Activated T-helper 1 cell treated with anti-CD3 and anti-CD28 coated beads, Interleukin-12 subunit alpha, Interleukin-12 subunit beta, Interleukin-2, Interleukin-4 antibody, amounts not matched to agents 30 ng/mL and 10 ng/mL and 1 ng/mL, durations not matched to agents 14 hours and 24 hours and 36 hours (primary cell): ENCODE results near the gene QRFP. TPM values are rescaled to one million over a fixed set of nuclear protein-coding genes. Genes with fewer than 3 reads are reported as not detected.

ENCODE experiments used
- DNase-seq: peaks from one replicate; pipeline ENCODE4 v3.0.0; 2021; ENCODE audit warnings: low spot score
- H3K27ac Mint-ChIP-seq: one replicate; pipeline ENCODE4 v1.8.0; 2021; ENCODE audit warnings: mild to moderate bottlenecking, mixed read lengths
- H3K27me3 Mint-ChIP-seq: one replicate; pipeline ENCODE4 v1.8.0; 2022; ENCODE audit warnings: mild to moderate bottlenecking, moderate library complexity, mixed read lengths; ENCODE audit not compliant: insufficient read depth
- H3K36me3 Mint-ChIP-seq: one replicate; pipeline ENCODE4 v1.8.0; 2021; ENCODE audit warnings: low read depth, mixed read lengths
- H3K4me1 Mint-ChIP-seq: one replicate; pipeline ENCODE4 v1.8.0; 2021; ENCODE audit warnings: low read depth, mixed read lengths
- H3K4me3 Mint-ChIP-seq: one replicate; pipeline ENCODE4 v1.8.0; 2021; ENCODE audit warnings: mild to moderate bottlenecking, moderate library complexity, mixed read lengths
- H3K9me3 Mint-ChIP-seq: one replicate; pipeline ENCODE4 v1.8.0; 2021; ENCODE audit warnings: mixed read lengths
- intact Hi-C: fragments of 100-400 bp; cut with micrococcal nuclease; formaldehyde crosslinking; loops from one replicate; pipeline ENCODE4 v1.15.1; 2024
- total RNA-seq: library from RNA; stranded (reverse); gene quantifications from 2 replicates; pipeline ENCODE4 v1.2.3, GENCODE V29; 2022

The QRFP gene
- total RNA-seq, 1 donor from 2014 or later, result not detected

GRCh38 chr9:130880599-130881220, 15.9 kb downstream of the QRFP start:
- Mint-ChIP-seq H3K4me3 (no peak overlapping the region), H3K4me1 (no peaks in the 10 kb centered on the region), H3K27ac (no peak overlapping the region), H3K36me3 (peaks cover 8% of the 10 kb centered on the region), H3K27me3 (no peaks in the 10 kb centered on the region), H3K9me3 (no peaks in the 10 kb centered on the region)
- intact Hi-C loops, result no loop called here
- DNase-seq, result no peak

- intact Hi-C loops, result no loop called here
- DNase-seq, result no peak
- H3K4me1 Mint-ChIP-seq, result no peaks in the 10 kb centered on the region
- H3K36me3 Mint-ChIP-seq, result peaks cover 8% of the 10 kb centered on the region
- H3K9me3 Mint-ChIP-seq, result no peaks in the 10 kb centered on the region
- no peak overlapping the region for H3K4me3 Mint-ChIP-seq
- H3K27me3 Mint-ChIP-seq, result no peaks in the 10 kb centered on the region
- H3K27ac Mint-ChIP-seq, result no peak overlapping the region
Measured at GRCh38 chr9:130879863-130880411, 16.7 kb downstream of the QRFP start.

DNA sequence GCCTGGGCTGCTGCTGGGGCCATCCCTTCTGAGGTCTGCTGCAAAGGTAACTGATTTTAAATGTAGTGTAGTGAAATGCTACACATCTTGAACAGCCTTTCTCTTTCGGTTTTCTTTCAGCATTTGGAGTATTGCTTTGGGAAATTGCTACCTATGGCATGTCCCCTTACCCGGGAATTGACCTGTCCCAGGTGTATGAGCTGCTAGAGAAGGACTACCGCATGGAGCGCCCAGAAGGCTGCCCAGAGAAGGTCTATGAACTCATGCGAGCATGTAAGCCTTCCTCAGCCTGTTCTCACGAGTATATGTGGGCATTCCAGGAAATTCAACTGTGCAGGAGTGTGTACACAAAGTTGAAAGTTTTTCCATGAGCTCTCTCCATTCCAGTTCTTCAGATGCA, 18.3 kb downstream of the QRFP start:
- Mint-ChIP-seq H3K36me3 (peaks cover 13% of the 10 kb centered on the region), H3K9me3 (no peaks in the 10 kb centered on the region), H3K27me3 (no peaks in the 10 kb centered on the region), H3K27ac (no peak overlapping the region), H3K4me3 (no peak overlapping the region), H3K4me1 (no peaks in the 10 kb centered on the region)
- no peak for DNase-seq
- intact Hi-C loops, result no loop called here

DNA sequence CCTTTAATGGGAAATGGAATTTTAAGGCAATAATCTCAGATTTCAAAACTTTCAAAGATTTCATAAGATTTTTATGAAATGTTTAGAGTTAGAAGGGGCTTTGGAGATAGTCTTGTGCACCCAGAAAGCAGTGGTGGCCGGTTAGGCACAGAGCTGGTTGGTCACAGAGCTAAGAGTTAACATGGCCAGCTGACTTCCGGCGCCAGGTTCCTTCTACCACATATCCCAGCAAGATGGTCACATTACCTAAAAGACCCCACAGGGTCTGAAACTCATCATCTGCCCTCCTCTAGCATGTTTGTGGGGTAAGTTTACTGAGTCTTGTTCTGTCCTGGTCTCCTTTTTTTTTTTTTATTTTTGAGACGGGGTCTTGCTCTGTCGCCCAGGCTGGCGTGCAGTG, 19.3 kb downstream of the QRFP start:
- no peak overlapping the region for H3K4me3 Mint-ChIP-seq
- no peaks in the 10 kb centered on the region for H3K4me1 Mint-ChIP-seq
- H3K9me3 Mint-ChIP-seq, result no peaks in the 10 kb centered on the region
- intact Hi-C loops, result no loop called here
- no peaks in the 10 kb centered on the region for H3K27me3 Mint-ChIP-seq
- no peak overlapping the region for H3K27ac Mint-ChIP-seq
- peaks cover 14% of the 10 kb centered on the region for H3K36me3 Mint-ChIP-seq
- no peak for DNase-seq

GRCh38 chr9:130874783-130875182, 21.8 kb downstream of the QRFP start:
- no peak for DNase-seq
- Mint-ChIP-seq H3K27me3 (no peaks in the 10 kb centered on the region), H3K9me3 (no peaks in the 10 kb centered on the region), H3K4me3 (no peak overlapping the region), H3K36me3 (peaks cover 16% of the 10 kb centered on the region), H3K27ac (no peak overlapping the region), H3K4me1 (no peaks in the 10 kb centered on the region)
- intact Hi-C loops, result no loop called here

DNA sequence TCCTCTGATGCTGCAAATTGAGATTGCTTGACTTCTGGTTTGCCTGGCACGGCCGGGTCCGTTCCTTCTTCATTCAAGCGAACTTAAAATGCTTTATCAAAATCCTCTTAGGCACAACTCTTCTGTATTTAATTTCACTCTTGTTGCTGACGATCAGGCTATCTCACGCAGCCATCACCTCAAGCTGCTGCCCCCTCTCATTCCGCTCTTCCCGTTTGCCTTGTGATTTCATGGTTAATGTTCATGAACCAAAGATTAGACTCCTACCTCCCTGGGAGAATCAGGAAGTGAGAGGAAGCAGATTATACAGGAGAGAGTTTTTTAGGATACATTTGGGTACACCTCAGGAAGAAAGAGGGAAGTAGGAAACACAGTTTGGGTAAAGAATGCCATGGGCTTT, 22.6 kb downstream of the QRFP start:
- intact Hi-C loops, result no loop called here
- no peaks in the 10 kb centered on the region for H3K9me3 Mint-ChIP-seq

GRCh38 chr9:130872912-130873503, 23.6 kb downstream of the QRFP start:
- Mint-ChIP-seq H3K4me3 (no peak overlapping the region), H3K27ac (no peak overlapping the region), H3K9me3 (no peaks in the 10 kb centered on the region), H3K27me3 (no peaks in the 10 kb centered on the region), H3K4me1 (no peaks in the 10 kb centered on the region), H3K36me3 (peaks cover 10% of the 10 kb centered on the region)
- intact Hi-C loops, result no loop called here
- no peak for DNase-seq

More for the DNA sequence above, 22.6 kb downstream of the QRFP start:
- DNase-seq, result no peak
- Mint-ChIP-seq H3K4me1 (no peaks in the 10 kb centered on the region), H3K4me3 (no peak overlapping the region), H3K27ac (no peak overlapping the region), H3K27me3 (no peaks in the 10 kb centered on the region), H3K36me3 (peaks cover 11% of the 10 kb centered on the region)

- Mint-ChIP-seq H3K9me3 (no peaks in the 10 kb centered on the region), H3K27me3 (no peaks in the 10 kb centered on the region), H3K36me3 (peaks cover 10% of the 10 kb centered on the region), H3K4me3 (no peak overlapping the region), H3K27ac (no peak overlapping the region), H3K4me1 (no peaks in the 10 kb centered on the region)
- no peak for DNase-seq
- intact Hi-C loops, result no loop called here
Measured at GRCh38 chr9:130872508-130872907, 24.1 kb downstream of the QRFP start.

- intact Hi-C loops, result no loop called here
- Mint-ChIP-seq H3K36me3 (peaks cover 10% of the 10 kb centered on the region), H3K9me3 (no peaks in the 10 kb centered on the region), H3K4me3 (no peak overlapping the region), H3K27ac (no peak overlapping the region), H3K4me1 (peaks cover 4% of the 10 kb centered on the region), H3K27me3 (no peaks in the 10 kb centered on the region)
- no peak for DNase-seq
Measured at GRCh38 chr9:130872093-130872492, 24.5 kb downstream of the QRFP start.

GRCh38 chr9:130871395-130872062, 25.1 kb downstream of the QRFP start:
- H3K36me3 Mint-ChIP-seq, result peaks cover 10% of the 10 kb centered on the region
- H3K4me1 Mint-ChIP-seq, result peaks cover 4% of the 10 kb centered on the region
- H3K27me3 Mint-ChIP-seq, result no peaks in the 10 kb centered on the region
- H3K4me3 Mint-ChIP-seq, result no peak overlapping the region
- intact Hi-C loops, result no loop called here
- H3K27ac Mint-ChIP-seq, result no peak overlapping the region
- no peaks in the 10 kb centered on the region for H3K9me3 Mint-ChIP-seq
- DNase-seq, result no peak

DNA sequence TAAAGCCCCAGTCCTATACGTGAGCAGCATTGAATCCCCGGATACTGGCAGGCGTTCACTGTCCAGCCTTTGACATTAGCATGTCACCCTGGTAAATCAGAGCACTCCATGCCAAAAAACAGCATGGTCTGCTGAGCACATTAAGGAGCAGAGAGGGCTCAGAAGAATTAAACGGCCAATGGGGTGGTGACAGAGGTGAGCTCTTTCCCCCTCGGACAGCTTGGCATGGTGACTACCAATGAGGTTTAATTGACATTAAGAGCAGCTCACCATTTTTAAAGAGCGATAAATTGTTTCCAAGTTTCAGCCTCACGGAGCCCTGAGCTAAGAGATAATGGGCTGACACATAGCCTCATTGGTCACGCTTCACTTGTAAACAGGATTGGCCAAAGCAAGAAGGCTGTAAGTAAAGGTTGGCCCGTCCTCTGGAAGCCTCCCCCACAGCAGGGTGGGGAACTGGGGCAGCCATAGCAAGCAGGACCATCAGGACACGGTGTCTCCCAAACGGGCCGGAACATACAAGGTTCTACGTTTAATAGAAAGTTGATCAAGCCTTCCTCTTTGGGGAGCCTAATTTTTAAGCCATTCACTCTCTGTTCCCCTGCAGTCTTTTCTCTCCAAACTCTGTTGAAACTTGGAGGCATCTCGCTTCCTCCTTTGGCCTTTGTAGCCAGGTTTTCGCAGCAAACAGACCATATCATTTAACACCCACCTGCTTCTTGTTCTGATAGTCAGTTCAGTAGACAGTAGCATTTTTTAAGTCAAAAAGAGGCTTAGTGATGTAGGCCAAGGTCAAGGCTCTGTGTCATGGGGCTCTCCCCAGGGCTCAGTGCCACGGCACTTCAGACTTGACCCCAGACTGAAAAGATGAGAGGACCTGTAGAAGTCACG, 25.9 kb downstream of the QRFP start:
- intact Hi-C loops, result loop anchor here (1.0 kb wide), 1 partner anchor 71 kb away; no protein-coding TSS in a partner anchor
- Mint-ChIP-seq H3K9me3 (no peaks in the 10 kb centered on the region), H3K27me3 (no peaks in the 10 kb centered on the region), H3K4me1 (peaks cover 4% of the 10 kb centered on the region), H3K4me3 (no peak overlapping the region), H3K36me3 (peaks cover 10% of the 10 kb centered on the region), H3K27ac (no peak overlapping the region)
- no peak for DNase-seq

- H3K4me1 Mint-ChIP-seq, result peaks cover 4% of the 10 kb centered on the region
- H3K9me3 Mint-ChIP-seq, result no peaks in the 10 kb centered on the region
- H3K27me3 Mint-ChIP-seq, result no peaks in the 10 kb centered on the region
- no peak overlapping the region for H3K27ac Mint-ChIP-seq
- no peak overlapping the region for H3K4me3 Mint-ChIP-seq
- intact Hi-C loops, result no loop called here
- no peak for DNase-seq
- peaks cover 10% of the 10 kb centered on the region for H3K36me3 Mint-ChIP-seq
Measured at GRCh38 chr9:130869250-130869649, 27.4 kb downstream of the QRFP start.
